GM19438 (cell line): ENCODE measurements around the gene STAT5A.
A peak's percentile ranks its signal among the peaks of the same experiment; 100 is the strongest.

Source experiments
- ATAC-seq: cut with Tn5 transposase; IDR thresholded peaks from one replicate; pipeline ENCODE4 v1.9.1; 2021; ENCODE audit warnings: low read depth; ENCODE audit not compliant: unreplicated experiment

STAT5A gene

GRCh38 chr17:42266918-42267766 lies 21.2 kb upstream of the STAT5A start:
- no peak for ATAC-seq

DNA sequence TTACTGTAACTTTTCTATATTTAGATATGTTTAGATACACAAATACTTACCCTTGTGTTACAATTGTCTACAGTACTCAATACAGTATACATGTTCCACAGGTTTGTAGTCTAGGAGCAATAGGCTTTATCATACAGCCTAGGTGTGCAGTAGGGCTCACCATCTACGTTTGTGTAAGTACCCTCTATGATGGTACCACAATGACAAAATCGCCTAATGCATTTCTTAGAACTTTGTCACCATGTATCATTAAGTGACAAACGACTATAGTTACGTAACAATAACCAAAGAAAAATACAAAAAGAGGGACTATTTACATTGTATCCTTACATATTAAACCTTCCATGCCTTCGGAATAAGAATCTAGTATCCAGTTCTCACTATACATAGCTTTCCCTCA lies 20.1 kb upstream of the STAT5A start:
- no peak for ATAC-seq

DNA sequence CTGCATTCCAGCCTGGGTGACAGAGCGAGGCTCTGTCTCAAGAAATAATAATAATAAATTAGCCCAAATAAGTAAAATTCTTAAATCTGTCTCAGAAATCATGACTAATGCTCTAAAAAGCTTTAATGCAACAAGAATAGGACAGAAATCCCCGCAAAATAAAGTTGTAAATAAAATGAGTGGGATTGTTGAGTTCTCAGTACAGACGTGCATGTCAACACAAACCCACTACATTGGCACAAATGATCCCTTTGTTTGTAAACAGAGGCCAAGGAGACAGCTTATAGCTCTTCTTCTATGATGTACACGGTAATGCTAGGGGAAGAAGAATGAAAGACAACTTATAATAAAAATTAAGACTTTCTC lies 18.1 kb upstream of the STAT5A start:
- ATAC-seq = no peak

- no peak for ATAC-seq
Observed at GRCh38 chr17:42270596-42270995, 17.7 kb upstream of the STAT5A start.

DNA sequence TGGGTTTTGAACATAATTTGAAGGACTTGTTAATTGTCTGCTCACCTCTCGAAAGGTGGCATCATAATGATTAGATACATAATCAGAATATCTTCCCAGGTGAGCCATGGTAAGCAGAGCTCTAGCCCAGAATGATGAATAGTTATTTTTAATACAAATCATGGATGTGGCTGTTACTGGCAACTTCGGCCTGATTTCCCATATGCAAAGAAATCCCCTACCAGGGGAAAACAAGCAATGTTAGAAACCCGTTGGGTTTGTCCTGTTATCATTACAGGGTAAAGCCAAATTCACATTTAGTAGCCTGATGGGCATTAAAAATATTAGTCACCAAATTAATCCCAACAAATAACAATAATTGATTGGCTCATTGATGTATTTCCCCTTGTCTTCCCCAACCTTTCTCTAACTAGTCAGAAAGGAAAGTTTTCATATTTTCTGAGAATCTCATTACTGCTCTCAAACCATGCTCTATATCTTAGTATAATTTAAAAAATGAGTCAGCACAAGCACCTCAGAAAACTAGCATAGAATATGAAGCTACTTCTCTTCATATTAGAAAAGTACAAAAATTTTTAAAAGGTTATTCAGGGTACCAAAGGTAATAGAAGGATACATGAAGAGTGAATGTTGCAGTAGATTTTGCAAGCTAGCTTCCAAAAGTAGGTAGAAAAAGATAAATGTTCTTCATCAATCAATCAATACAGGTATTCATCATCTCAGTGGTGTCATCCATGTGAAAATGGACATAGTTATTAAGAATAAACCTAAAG lies 17.1 kb upstream of the STAT5A start:
- ATAC-seq = no peak

DNA sequence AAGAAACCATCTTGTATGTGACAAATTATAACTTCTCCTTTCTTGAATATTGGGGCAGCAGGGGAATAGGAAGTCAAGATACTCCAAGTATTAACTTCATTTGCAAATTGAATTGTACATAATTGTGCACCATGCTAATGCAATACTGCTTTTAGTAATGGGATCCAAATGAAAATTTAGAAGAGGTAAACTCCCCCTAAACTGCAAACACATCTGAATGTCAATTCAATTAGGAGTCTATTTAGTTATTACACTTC lies 16.6 kb upstream of the STAT5A start:
- no peak for ATAC-seq

DNA sequence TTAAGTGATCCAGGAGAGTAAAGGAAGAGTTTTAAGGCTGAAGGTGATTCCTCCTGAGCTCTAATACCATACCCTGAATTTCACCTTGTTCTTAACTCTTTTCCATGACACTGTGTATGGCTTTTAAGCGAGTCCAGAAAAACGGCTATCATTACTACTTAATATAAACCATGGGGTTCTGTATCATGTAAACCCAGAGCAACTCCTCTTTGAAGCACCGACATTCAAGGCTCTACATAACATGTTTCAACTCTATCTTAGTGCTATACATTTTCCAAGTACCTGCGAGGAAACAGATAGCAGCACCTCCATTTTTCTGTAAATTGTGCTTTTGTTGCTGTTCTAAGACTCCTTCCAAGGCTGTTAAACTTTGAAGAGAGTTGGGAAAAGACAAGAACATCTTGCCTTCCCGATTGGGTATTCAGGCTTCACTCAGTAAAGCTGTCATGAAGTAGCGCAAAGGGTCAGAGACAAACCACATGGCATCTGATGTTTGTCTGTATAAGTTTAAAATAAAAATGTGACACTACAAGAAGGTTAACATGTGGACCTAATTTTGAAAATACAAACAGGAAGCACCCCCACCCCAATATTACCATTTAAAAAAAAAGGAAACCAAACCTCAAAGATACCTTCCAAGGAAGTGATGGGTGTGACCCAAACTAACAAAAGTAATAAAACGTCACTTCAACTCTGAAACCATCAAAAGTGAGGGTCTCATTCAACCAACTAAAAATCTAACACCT lies 16.0 kb upstream of the STAT5A start:
- ATAC-seq = no peak

DNA sequence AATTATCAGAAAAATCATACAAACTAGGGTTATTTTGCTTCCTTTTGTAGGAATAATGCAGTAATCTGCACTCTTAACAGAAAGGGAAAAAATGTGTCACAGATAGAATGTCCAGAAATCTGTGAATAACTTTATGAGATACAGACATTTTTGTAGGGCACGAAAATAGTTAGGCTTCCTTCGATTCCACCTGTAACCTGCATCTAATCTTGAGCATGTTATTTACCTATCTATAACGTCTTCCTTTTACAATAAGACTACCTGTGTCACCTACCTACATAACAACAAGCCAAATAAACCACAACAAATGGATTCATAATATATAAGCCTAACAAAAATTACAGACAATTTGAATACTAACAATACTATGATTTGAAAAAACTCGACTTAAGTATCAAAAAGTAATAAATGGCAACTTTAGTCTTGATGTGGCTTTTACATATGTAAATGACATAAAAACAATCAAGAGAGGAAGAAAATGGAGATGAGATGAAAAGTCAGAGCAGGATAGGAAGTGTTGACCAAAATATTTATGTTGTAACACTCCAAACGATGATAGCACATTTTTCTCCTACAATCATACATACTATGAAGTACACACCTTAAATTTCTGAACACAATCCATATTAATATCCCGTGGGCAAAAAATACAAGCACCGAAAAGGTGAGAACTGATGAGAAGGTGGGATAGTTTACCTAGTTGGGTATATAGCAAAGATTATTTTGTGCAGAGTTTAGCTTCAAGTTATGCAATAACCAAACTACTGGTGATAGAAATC lies 14.6 kb upstream of the STAT5A start:
- no peak for ATAC-seq

DNA sequence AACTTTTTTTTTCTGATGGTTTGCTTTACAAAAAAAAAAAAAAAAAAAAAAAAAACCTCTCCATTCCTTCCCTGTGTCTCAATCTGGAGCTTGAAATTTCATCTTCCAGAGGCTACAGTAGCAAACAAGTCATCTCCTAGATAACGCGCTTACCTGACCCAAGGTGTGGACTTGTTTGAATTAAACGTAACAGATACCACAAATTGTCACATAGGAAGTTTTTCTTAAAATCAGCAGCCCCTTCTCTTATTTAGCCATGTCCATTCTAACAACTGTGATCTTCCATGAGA lies 14.1 kb upstream of the STAT5A start:
- no peak for ATAC-seq

DNA sequence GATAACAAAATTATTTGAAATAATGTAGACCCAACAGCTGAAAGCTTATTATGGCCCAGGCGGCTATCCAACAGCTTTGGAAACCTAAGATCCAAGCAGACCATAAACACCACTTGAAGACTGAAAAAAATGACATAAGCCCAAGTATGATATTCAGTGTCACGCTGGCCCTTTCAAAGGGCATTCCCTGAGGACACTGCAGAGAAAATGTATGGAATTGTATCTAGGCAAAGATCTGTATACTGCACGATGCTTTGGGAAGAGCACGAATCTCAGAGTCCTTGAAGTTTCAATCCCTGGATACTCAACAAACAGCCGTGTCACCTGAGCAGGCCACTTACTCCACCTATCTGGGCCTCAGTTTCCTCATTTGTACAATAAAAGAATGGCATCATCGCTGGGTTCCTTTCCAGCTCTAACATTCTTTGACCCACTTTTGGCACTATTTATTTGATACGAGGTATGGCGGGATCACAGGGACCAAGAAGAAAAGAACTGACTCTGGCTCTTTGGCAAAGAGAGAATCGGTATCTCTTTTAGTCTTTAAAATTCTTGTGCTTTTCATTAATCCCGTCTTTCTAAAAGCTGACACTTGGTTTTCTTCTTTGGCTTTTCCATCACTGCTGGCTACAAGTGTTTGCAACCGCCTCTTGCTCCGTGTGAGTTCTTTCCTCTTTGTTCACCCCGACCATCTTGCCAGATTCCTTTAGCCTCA lies 13.3 kb upstream of the STAT5A start:
- no peak for ATAC-seq

DNA sequence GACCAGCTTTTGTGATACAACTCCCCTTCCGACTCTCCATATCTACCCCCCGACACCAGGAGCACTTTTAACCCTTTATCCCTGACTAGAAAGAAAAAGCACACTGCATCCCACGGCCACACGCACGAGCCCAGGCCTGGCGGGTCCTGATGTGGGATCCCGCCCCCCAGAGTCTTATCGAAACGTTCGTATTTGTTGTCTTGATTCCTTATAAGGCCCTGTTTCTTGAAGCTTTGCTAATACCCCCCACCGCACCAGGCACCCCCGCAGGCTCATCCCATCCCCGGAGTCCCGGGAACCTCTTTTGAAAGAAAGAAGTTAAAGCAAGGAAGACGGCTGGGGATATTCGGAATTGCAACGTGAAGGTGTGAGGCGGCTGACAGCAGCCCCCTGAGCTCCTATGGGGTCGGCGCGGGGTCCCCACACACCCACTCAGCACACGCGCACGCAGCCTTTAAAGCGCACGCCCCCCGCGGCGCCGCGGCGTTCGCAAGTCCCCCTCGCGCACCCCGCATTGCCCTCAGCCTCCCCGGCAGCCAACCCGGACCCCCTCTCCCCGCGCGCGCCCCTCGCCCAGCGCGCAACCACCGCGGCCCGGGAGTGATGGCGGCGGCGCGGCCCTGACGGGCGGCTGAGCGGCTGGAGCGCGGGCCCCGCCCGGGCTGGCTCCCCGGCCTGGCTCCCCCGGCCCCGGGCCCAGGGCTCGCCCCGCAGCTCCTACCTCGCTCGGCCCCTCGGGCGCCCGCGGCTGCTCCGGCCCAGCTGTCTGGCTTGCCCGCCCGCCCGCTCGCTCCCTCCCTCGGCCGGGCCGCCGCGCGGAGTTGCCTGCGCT lies 12.6 kb upstream of the STAT5A start:
- peak; percentile 42 for ATAC-seq

GRCh38 chr17:42276359-42276608 lies 12.0 kb upstream of the STAT5A start, which contains the start of gene STAT5B:
TSS of gene STAT5B (minus strand) at chr17:42276391. CDS start at chr17:42232127, 44,264 bp downstream.
- peak; percentile 47 for ATAC-seq

DNA sequence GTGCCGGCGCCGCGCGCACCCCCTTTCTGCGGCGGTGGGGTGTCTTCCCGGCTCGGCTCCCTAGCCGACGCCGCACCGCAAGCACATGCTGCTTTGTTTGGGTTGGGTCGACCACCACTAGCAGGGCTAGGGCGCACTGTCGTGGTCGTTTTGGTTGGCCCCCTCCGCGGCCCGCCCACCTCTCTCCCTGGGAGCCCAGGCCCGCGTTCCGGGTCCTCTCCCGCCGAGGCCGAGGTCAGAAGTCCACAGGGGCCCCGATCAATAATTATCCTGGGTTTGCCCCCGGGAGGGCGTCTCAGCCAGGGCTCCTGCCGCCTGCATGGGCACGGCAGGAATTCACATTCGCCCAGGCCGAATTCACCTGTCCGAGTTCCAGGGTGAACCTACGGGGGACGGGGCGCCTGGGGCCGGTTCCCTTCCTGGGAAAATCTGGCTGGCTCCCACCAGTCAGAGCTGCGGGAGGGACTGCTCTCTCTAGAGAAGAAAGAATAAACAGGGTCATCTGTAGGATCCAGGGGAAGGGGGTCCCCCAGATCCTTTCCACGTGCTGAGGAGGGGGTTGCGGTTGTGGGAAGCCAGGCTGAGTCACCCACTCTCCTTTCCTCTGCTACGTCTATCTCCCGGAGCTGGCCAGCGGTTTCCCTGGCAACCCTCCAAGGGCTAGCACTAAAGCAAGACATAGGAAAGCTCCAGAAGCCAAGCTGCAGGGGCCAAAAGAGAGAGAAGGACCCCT lies 11.5 kb upstream of the STAT5A start:
- ATAC-seq = peak; percentile 27

DNA sequence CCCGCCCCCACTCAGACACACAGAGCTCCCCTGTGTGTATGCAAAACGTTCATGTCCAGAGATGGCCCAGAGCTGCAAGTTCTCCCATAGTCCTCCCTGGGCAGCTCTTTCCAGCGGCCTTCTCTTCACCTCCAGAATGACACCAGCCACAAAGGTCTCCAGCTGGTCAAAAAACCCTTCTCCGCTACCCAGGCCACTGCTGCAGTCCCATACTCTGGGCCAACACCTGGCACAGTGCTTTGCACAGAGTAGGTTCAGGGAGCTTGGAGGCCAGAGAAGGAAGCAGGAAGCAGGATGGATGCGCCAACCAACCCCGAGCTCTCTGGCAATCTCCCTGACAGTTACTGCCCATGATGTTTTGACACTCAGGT lies 11.0 kb upstream of the STAT5A start:
- ATAC-seq = no peak

DNA sequence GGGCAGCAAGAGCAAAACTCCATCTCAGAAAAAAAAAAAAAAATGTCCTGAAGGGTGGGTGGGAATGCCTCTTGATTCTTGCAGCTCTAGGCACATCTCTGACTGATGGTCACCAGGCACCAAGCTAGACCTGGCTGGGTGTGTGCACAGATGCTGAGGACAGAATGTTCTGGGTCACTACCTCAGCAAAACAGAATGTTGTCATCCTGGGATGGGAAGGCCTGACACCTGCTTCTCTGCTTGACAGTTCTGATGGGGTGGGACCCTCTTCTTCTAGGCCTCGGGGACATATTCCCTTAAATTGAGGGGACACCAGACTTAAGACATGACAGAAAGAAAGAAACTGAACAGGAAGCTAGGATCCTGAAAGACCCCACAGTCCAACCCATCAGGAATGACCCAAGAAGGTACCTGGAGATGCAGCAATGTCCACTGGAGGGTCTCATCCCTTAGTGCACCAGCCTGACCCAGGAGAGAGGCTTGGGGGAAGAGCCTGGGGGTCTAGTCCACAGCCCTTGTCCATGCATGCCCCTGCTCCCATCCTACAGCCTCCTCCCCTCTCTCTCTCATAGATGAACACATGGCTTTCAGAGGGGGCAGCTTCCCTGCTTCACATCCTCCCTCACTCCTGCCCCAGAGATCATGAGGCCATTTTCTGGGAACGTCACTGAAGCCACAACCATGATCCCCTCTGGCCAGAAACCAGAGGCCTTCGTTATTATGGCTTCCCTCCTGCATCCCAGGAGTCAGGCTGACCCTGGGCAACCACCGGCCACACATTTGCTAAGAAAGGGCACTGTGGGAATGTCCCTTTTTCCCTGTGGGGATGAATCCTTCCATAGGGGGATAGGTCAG lies 8.3 kb upstream of the STAT5A start:
- no peak for ATAC-seq

- ATAC-seq = no peak
Observed at GRCh38 chr17:42281571-42282096, 6.7 kb upstream of the STAT5A start.

GRCh38 chr17:42282478-42283080 lies 5.7 kb upstream of the STAT5A start:
- no peak for ATAC-seq
